ENCODE data around the gene SPATA20.

GRCh38 chr17:50589095-50589705 is 42.2 kb downstream of the SPATA20 start:
- TF ChIP-seq POLR2A (IDR thresholded peaks at IDR 0.05; ENCODE audit: low read depth, low read length) (no peak), USF2 (IDR thresholded peaks at IDR 0.05; ENCODE audit: low read depth, low read length) (no peak), CTCF (conservative IDR thresholded peaks at IDR 0.05; ENCODE audit: low read depth, low read length) (no peak), CEBPB (IDR thresholded peaks at IDR 0.05; ENCODE audit: low read depth, low read length) (no peak), SMC3 (IDR thresholded peaks at IDR 0.05; ENCODE audit: low read depth, low read length) (no peak), RCOR1 (IDR thresholded peaks at IDR 0.05; ENCODE audit: insufficient replicate concordance, low read length) (no peak), BHLHE40 (IDR thresholded peaks at IDR 0.05; ENCODE audit: low read depth, low read length) (no peak), NFE2L2 (IDR thresholded peaks at IDR 0.05; ENCODE audit: low read depth, low read length) (no peak), RAD21 (IDR thresholded peaks at IDR 0.05; ENCODE audit: low read length) (no peak), ELK1 (IDR thresholded peaks at IDR 0.05; ENCODE audit: borderline replicate concordance, low read depth, low read length) (no peak)
